Measurements from ENCODE around the gene INTS14. TPM values are rescaled to one million over a fixed set of nuclear protein-coding genes. Genes with fewer than 3 reads are reported as not detected.

The INTS14 gene
- total RNA-seq, 4 donors from 2014 or later: 30.6 to 38.4 (median 36.0) TPM

GRCh38 chr15:65541231-65541820 is 69.6 kb downstream of the INTS14 start:
- no peak for TF ChIP-seq EP300 (IDR thresholded peaks at IDR 0.05)
- no peak for TF ChIP-seq CTCF (IDR thresholded peaks at IDR 0.05)
- TF ChIP-seq POLR2A (IDR thresholded peaks at IDR 0.05): no peak
- WGBS, 2 donors: 90 to 92% methylated on average over 3 of the region's 3 CpGs
- no peaks in the 10 kb centered on the region for H3K9me3 ChIP-seq
- no peak overlapping the region for H3K4me3 ChIP-seq
- no peaks in the 10 kb centered on the region for H3K27me3 ChIP-seq
- H3K36me3 ChIP-seq: peaks cover 0 to 2% (median 0%) of the 10 kb centered on the region in 3 donors
- no peaks in the 10 kb centered on the region for H3K4me1 ChIP-seq
- H3K27ac ChIP-seq: no peak overlapping the region
- DNase-seq (ENCODE audit: low spot score in 2 of 2): no peak

- no peaks in the 10 kb centered on the region for H3K4me1 ChIP-seq
- 83 to 89% methylated on average over 1 of the region's 1 CpG for WGBS, 2 donors
- peaks cover 0 to 6% (median 0%) of the 10 kb centered on the region in 3 donors for H3K36me3 ChIP-seq
- no peak overlapping the region for H3K27ac ChIP-seq
- H3K27me3 ChIP-seq: no peaks in the 10 kb centered on the region
- no peaks in the 10 kb centered on the region for H3K9me3 ChIP-seq
- TF ChIP-seq CTCF (IDR thresholded peaks at IDR 0.05) (no peak), POLR2A (IDR thresholded peaks at IDR 0.05) (no peak), EP300 (IDR thresholded peaks at IDR 0.05) (no peak)
- no peak for DNase-seq (ENCODE audit: low spot score in 2 of 2)
- H3K4me3 ChIP-seq: no peak overlapping the region
These were observed 70.6 kb downstream of the INTS14 start for GRCh38 chr15:65540314-65540713.

GRCh38 chr15:65535192-65535591 is 75.7 kb downstream of the INTS14 start:
- TF ChIP-seq CTCF (IDR thresholded peaks at IDR 0.05) (no peak), POLR2A (IDR thresholded peaks at IDR 0.05) (no peak), EP300 (IDR thresholded peaks at IDR 0.05) (no peak)
- no peaks in the 10 kb centered on the region for H3K9me3 ChIP-seq
- no peaks in the 10 kb centered on the region for H3K27me3 ChIP-seq
- H3K36me3 ChIP-seq: peaks cover 0 to 6% (median 0%) of the 10 kb centered on the region in 3 donors
- DNase-seq (ENCODE audit: low spot score in 2 of 2): no peak
- H3K4me1 ChIP-seq: peaks cover 0 to 21% (median 6%) of the 10 kb centered on the region in 4 donors
- H3K27ac ChIP-seq: no peak overlapping the region
- no peak overlapping the region for H3K4me3 ChIP-seq
- WGBS, 2 donors: 90 to 92% methylated on average over 4 of the region's 4 CpGs

- no peak overlapping the region for H3K4me3 ChIP-seq
- TF ChIP-seq EP300 (IDR thresholded peaks at IDR 0.05) (no peak), POLR2A (IDR thresholded peaks at IDR 0.05) (no peak), CTCF (IDR thresholded peaks at IDR 0.05) (no peak)
- 65 to 70% methylated on average over 5 of the region's 5 CpGs for WGBS, 2 donors
- no peak for DNase-seq (ENCODE audit: low spot score in 2 of 2)
- peaks cover 0 to 6% (median 0%) of the 10 kb centered on the region in 3 donors for H3K36me3 ChIP-seq
- H3K4me1 ChIP-seq: peaks cover 0 to 29% (median 9%) of the 10 kb centered on the region in 4 donors
- no peaks in the 10 kb centered on the region for H3K27me3 ChIP-seq
- H3K9me3 ChIP-seq: no peaks in the 10 kb centered on the region
- H3K27ac ChIP-seq: no peak overlapping the region
These were observed 77.7 kb downstream of the INTS14 start for GRCh38 chr15:65533057-65533756.

GRCh38 chr15:65532738-65533051 is 78.2 kb downstream of the INTS14 start:
- Histone ChIP-seq H3K36me3 (peaks cover 0 to 6% (median 0%) of the 10 kb centered on the region in 3 donors), H3K9me3 (no peaks in the 10 kb centered on the region), H3K4me3 (no peak overlapping the region), H3K27me3 (no peaks in the 10 kb centered on the region), H3K4me1 (peaks cover 0 to 29% (median 9%) of the 10 kb centered on the region in 4 donors), H3K27ac (no peak overlapping the region)
- WGBS, 2 donors: 73 to 79% methylated on average over 1 of the region's 1 CpG
- no peak for DNase-seq (ENCODE audit: low spot score in 2 of 2)
- no peak for TF ChIP-seq POLR2A (IDR thresholded peaks at IDR 0.05)
- TF ChIP-seq EP300 (IDR thresholded peaks at IDR 0.05): no peak
- TF ChIP-seq CTCF (IDR thresholded peaks at IDR 0.05): no peak
